ENCODE measurements around the gene DYNC1I1.

DYNC1I1 gene

GRCh38 chr7:95976369-95977060 is 204.2 kb downstream of the DYNC1I1 start:
- DNase-seq: no peak

GRCh38 chr7:95977994-95978393 is 205.6 kb downstream of the DYNC1I1 start:
- no peak for DNase-seq

GRCh38 chr7:95980167-95980566 is 207.8 kb downstream of the DYNC1I1 start:
- no peak for DNase-seq

DNA sequence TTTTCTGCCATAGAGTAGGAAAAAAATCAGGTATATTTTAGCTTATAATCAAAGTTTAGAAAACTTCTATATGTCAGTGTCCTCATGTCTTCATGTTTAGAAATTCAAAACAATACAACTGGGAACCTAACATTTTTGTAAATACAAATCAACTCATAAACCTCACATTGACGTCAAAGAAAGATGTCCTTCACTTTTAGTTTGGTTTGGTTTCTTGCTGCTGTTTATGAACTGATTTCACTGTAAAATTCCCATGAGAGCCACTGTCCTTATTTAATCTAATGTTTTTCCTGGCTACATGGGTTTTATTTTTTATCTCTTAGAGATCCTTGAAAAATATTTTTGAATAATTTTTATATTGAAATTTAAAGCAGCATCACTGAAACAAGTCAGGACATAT is 208.4 kb downstream of the DYNC1I1 start:
- DNase-seq: no peak

DNA sequence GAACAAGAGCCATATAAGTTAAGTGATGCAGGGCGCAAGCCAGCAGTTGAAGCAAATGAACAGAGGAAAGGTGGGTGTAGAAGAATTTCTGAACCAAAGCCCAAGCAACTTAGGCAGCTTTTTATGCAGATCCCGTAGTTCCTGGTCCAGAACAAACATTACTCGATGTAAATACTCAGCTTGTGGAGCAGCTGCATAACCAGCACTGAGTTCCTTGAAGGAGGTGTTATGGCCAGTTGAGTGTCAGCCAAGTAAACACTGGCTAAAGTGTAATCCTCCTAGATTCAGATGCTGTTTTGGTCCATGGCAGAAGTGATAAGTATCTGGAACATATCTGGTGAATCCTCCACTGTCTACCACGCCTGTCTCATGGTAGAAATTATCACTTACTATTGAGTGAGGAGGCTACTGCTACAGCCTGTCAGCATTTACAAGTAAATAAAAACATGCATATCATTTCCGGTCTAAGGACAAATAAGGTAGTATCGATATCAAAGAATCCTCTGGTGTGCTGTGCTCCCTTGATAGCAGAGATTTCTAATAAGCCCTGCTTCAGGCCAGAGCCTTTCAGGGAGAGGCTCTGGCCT is 213.9 kb downstream of the DYNC1I1 start:
- DNase-seq: no peak

DNA sequence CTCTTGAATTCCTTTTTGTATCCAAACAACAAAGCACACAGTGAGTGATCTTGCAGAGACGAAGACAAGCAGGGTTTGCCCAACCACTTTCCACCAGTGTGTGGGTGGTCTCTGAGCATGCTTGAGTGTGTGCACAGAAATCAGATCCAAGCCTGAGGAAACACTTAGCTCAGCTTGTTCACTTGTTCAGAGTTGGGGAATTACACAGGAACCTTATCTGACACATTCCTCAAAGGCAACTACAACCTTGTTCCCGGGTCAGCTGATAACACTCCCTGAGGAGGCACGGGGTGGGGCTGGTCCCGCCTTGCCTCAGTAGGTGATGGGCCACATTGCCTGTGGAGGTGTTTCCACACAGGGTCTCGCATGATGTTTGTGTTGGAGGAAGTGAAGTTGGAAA is 216.9 kb downstream of the DYNC1I1 start:
- no peak for DNase-seq

DNA sequence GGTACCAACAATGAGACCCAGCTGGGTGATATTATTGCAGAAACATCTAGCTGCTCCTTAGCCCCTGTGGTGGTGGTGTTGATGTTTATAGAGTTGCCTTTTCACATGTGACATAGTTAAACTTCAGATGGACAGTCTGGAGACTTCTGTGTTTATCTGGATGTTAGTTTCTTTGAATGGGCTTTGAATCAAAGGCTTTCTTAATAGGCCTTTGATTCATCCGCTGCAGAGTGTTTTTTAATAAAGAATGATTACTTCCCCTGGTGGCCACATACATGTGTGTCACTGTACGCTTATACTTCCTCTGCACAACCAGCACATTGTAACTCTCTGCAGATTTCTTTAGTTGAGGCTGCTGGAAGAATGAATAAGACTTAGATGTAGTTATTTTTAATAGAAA is 221.0 kb downstream of the DYNC1I1 start:
- DNase-seq: no peak

DNA sequence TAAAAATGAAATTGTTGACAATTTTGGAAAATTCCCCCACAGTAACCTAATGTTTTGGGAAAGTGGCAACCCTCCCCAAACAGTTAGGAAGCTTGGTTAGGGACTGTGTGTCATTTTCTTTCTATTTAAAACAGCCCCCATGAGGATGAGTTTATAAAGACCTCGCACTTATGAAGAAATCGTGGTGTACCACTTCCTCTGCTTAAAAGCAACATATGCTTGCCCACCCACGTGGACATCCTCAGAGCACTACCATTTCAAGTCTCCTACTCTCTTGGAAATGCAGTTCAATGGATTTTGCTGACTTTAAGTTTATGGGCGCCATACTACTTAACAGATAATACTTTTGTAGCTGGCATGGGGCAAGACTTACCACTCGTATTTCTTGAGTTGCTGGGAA is 223.8 kb downstream of the DYNC1I1 start:
- no peak for DNase-seq

DNA sequence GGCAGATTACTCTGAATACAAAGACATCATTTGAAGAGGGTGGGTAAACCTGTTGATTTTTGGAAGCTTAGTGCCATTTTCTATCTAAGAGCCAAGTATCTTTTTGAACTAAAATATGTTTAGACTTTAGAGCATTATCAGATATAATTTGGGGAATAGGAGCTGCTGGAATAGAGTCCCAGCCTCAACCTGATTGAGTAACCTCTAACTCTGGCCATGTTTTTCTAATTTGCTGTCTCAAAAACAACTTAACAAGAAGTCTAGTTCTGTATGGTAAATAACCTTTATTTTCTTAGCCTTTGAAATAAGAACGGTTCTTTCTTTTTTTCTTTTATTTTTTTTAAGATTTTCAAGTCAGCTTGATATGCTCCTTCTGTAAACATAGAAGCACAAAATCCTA is 224.5 kb downstream of the DYNC1I1 start:
- DNase-seq: no peak

- no peak for DNase-seq
Observed at GRCh38 chr7:95997632-95998031, 225.3 kb downstream of the DYNC1I1 start.

DNA sequence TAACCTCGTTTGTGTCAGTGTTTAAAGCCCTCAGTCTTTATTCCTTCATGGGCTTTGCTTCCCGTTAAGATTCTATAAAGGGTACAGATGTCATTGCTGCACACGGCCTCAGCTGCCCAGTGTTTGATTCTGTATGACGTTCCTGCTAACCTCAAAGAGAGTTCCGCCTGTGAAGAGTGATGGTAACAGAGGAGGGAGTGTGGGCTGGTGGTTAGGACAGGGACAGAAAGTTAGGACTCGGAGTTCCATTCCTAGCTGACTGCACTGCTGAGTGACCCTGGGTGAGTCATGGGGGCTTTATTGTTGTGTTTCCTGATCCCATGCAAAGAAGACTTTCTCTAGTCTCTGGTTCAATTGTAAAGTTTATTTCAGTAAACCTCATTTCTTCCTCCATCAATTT is 227.1 kb downstream of the DYNC1I1 start:
- DNase-seq: no peak

GRCh38 chr7:96004578-96004977 is 232.2 kb downstream of the DYNC1I1 start:
- DNase-seq: no peak

DNA sequence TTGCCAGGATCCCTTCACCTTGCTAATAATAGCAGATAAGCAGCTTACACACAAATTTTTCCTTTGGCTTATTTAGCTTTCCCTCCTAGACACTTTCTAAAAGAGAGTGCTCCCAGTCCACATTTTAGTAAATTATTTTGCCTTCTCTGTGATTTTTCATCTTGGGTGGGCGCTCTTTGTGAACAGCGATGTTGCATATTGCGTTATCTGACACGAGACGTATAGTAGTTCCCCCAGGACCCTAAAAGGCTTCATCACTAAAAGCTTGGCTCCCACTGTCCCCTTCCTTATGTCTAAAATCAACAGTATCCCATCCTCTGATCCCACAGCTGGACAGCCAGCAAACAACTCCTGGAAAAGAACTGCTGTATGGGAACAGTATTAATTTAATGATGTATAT is 232.9 kb downstream of the DYNC1I1 start:
- no peak for DNase-seq

- DNase-seq: no peak
Observed at GRCh38 chr7:96009148-96009547, 236.8 kb downstream of the DYNC1I1 start.

DNA sequence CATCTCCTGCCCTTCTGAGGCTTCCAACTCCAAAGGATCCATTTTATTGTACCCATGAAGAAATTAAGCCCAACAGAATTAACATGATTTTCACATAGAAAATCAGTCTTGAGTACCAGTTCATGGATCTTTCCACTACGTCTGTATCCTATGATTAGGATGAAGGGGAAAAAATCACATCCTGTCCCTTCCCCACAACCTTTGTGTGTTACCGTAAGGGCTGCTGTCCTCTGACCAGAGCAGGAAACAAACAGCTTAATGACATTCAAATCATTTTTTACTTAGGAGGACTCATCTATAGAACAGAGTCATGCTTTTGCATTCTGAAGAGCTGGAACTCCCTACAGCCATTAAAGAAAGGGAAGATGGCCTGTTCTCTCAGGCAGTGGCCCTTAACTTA is 241.5 kb downstream of the DYNC1I1 start:
- no peak for DNase-seq

GRCh38 chr7:96014617-96015016 is 242.3 kb downstream of the DYNC1I1 start:
- no peak for DNase-seq

DNA sequence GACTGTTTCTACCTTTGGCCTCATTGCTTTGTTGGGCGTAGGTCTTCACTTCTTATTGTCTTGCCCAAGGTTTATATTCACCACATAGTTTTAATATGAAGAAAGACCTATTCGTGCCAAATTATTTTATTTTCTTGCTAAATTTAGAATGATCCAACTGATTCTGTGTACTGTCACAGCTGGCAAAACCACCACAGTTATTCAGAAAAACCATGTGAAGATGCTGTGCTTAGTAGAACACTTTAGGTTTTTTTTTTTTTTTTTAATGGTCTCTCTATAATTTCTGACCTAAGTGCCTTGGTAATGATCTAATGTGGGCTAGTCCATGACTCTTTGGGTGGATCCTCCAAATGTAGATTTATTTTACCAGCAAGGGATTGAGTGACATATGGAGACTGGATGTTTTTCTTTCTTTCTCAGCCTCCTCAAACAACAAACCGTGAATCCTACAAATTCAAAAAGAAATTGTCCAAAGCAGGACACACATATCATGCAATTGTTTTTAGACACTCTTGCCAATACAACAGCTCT is 243.8 kb downstream of the DYNC1I1 start:
- no peak for DNase-seq

DNA sequence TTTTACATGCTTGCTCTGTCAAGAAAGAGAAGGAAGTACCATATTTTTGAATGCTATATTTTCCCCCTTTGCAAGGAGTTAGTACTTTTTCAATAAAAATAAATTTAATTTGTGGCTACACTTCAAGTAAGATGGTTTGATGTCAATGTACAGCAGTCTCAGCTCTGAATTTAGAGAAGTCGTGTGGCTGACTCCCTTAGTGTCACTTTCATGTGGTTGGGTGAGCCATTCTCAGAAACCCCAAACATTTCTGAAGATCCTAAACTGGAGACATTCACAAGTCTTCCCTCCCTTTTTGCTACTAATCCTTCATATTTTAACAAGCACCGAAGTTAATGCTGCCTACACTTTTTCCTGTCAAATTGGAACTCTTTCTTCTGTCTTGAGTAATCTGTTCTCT is 244.4 kb downstream of the DYNC1I1 start:
- DNase-seq: no peak

DNA sequence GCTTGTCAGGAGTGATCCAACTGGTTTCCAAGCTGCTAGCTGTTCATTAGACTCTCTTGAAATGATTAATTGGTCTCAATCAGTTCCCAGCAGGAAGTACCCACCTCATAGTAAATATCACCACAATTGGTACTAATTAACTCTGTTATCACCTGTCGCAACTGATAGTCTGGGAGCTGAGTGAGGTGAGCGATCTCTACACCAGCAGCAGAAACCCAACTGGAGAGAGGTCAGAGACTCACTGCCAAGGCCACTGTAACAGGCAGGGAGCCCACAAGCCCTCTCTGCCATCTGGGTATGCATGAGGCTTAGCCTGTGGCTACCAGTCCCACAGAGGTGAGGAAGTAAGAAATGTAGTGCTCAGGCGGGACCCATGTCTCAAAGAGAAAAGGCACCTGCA is 245.5 kb downstream of the DYNC1I1 start:
- no peak for DNase-seq

- no peak for DNase-seq
Observed at GRCh38 chr7:96021568-96021967, 249.2 kb downstream of the DYNC1I1 start.

GRCh38 chr7:96023387-96023786 is 251.0 kb downstream of the DYNC1I1 start:
- DNase-seq: no peak

- no peak for DNase-seq
Observed at GRCh38 chr7:96026010-96026409, 253.7 kb downstream of the DYNC1I1 start.

DNA sequence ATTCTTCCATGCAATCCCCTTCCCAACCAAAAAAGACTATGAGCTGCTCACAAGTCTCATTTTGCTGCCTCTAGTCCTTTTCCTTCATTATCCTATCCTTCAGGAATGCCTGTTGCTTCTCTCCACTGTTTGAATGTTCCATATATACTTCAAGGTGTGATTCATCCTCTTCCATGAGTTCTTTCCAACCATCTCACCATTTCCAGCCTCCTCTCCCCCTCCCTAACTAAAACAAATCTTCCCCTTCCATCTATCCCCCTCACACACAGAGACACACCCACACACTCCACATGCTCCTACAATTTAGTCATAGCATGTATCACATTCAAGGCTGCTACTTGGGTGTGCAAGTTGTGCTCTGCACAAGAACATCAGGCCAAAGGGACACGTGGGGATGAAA is 254.3 kb downstream of the DYNC1I1 start:
- no peak for DNase-seq

GRCh38 chr7:96028729-96029128 is 256.4 kb downstream of the DYNC1I1 start:
- no peak for DNase-seq

Measured in stimulated activated CD4-positive, alpha-beta T cell treated with anti-CD3 and anti-CD28 coated beads, Interleukin-2, amount 100 ng/mL, for 48 hours (primary cell).